Measurements from ENCODE around the gene RNF220. TPM values are rescaled to one million over a fixed set of nuclear protein-coding genes. Genes with fewer than 3 reads are reported as not detected.

Gene RNF220
- 79.5 and 83.7 TPM in 2 replicates for total RNA-seq

GRCh38 chr1:44405031-44405797, at the start of gene RNF220:
RNF220 (plus strand) TSS chr1:44405255.
- intact Hi-C loops (cut with micrococcal nuclease): loop anchor here (2.0 kb wide), 1 partner anchor 14 kb away; no protein-coding TSS in a partner anchor

- intact Hi-C loops (cut with micrococcal nuclease): loop anchor here (1.0 kb wide), 1 partner anchor 142 kb away; the partner anchor contains the start of gene DMAP1
Observed at GRCh38 chr1:44355582-44356305, 49.3 kb upstream of the RNF220 start.

GRCh38 chr1:44357710-44358109, 47.3 kb upstream of the RNF220 start:
- intact Hi-C loops (cut with micrococcal nuclease): no loop called here

GRCh38 chr1:44359234-44359935, 45.7 kb upstream of the RNF220 start:
- intact Hi-C loops (cut with micrococcal nuclease): no loop called here

- intact Hi-C loops (cut with micrococcal nuclease): no loop called here
Observed at GRCh38 chr1:44361478-44361877, 43.6 kb upstream of the RNF220 start.

- intact Hi-C loops (cut with micrococcal nuclease): no loop called here
Observed at GRCh38 chr1:44366371-44366975, 38.6 kb upstream of the RNF220 start.

GRCh38 chr1:44367944-44368343, 37.1 kb upstream of the RNF220 start:
- intact Hi-C loops (cut with micrococcal nuclease): no loop called here

- intact Hi-C loops (cut with micrococcal nuclease): no loop called here
Observed at GRCh38 chr1:44368471-44369151, 36.4 kb upstream of the RNF220 start.

GRCh38 chr1:44371206-44371605, 33.8 kb upstream of the RNF220 start:
- intact Hi-C loops (cut with micrococcal nuclease): no loop called here

GRCh38 chr1:44375547-44375946, 29.5 kb upstream of the RNF220 start:
- intact Hi-C loops (cut with micrococcal nuclease): no loop called here

GRCh38 chr1:44377925-44378784, 26.9 kb upstream of the RNF220 start:
- intact Hi-C loops (cut with micrococcal nuclease): loop anchor here (1.0 kb wide), 1 partner anchor 275 kb away; no protein-coding TSS in a partner anchor

- intact Hi-C loops (cut with micrococcal nuclease): no loop called here
Observed at GRCh38 chr1:44380666-44381177, 24.3 kb upstream of the RNF220 start.

GRCh38 chr1:44388551-44388950, 16.5 kb upstream of the RNF220 start:
- intact Hi-C loops (cut with micrococcal nuclease): no loop called here

- intact Hi-C loops (cut with micrococcal nuclease): no loop called here
Observed at GRCh38 chr1:44389437-44389836, 15.6 kb upstream of the RNF220 start.

- intact Hi-C loops (cut with micrococcal nuclease): no loop called here
Observed at GRCh38 chr1:44390277-44390676, 14.8 kb upstream of the RNF220 start.

- intact Hi-C loops (cut with micrococcal nuclease): no loop called here
Observed at GRCh38 chr1:44401256-44402228, 3.5 kb upstream of the RNF220 start.

GRCh38 chr1:44405798-44406736, 1.0 kb downstream of the RNF220 start:
- intact Hi-C loops (cut with micrococcal nuclease): loop anchor here (2.0 kb wide), 1 partner anchor 13 kb away; no protein-coding TSS in a partner anchor

All from T-helper 2 cell treated with Interferon-gamma antibody and Interleukin-4, amounts not matched to agents 100 ng/mL and 5 ng/mL, for 36 hours (primary cell).